HepG2 (cell line): ENCODE results near the gene ECSIT. TPM values are rescaled to one million over a fixed set of nuclear protein-coding genes. Genes with fewer than 3 reads are reported as not detected.

ENCODE experiments used
- HNRNPH1 ChIP-seq: fragments of 200-400 bp; formaldehyde crosslinking; optimal IDR thresholded peaks from 2 replicates; pipeline ENCODE3; 2017; ENCODE audit warnings: mild to moderate bottlenecking, low read depth, low read length
- KAT2B ChIP-seq: fragments of 150-350 bp; IDR thresholded peaks from 2 replicates; pipeline ENCODE4 v1.6.1; 2014; ENCODE audit warnings: low read depth, low read length, borderline replicate concordance
- TBX3 ChIP-seq: fragments of 450-650 bp; IDR thresholded peaks from 2 replicates; pipeline ENCODE4 v1.6.1; 2017; ENCODE audit warnings: antibody characterized with exemption, mild to moderate bottlenecking, inconsistent platforms, borderline replicate concordance
- ZNF260 ChIP-seq: sonication (generic); formaldehyde crosslinking; IDR thresholded peaks from 2 replicates; pipeline ENCODE4 v1.4.0; 2020; ENCODE audit warnings: missing genetic modification reagents, low read depth, mild to moderate bottlenecking, borderline replicate concordance
- ZNF33B ChIP-seq: sonication (generic); formaldehyde crosslinking; IDR thresholded peaks from 2 replicates; pipeline ENCODE4 v1.5.1; 2020; ENCODE audit warnings: mild to moderate bottlenecking, missing genetic modification reagents
- ZNF441 ChIP-seq: sonication (generic); formaldehyde crosslinking; IDR thresholded peaks from 2 replicates; pipeline ENCODE4 v1.7.0; 2021; ENCODE audit warnings: missing genetic modification reagents, borderline replicate concordance
- polyA plus RNA-seq, 8 experiments: library from polyadenylated mRNA; depleted of rRNA in 3 of 8; stranded (reverse) in 7 of 8; unstranded in 1 of 8; fragments of >200 nt; fragmentation: Illumina TruSeq in 4 of 8; extraction: Trizol in 4 of 8; gene quantifications; 2 replicates each; pipeline versions ENCODE4 v1.2.1 to v1.2.3, GENCODE V29; 2011 to 2016; ENCODE audit warnings: low read depth in 4 of 8, missing spikeins in 1 of 8, mixed read lengths in 1 of 8; ENCODE audit not compliant: insufficient read depth in 1 of 8
- total RNA-seq, 5 experiments: library from RNA; depleted of rRNA; stranded (reverse); fragments of >200 nt; fragmentation: Illumina TruSeq; extraction: Trizol; gene quantifications; 2 replicates each; pipeline ENCODE4 v1.2.3, GENCODE V29; 2016; ENCODE audit warnings: low read depth in 1 of 5
- TF ChIP-seq, protein P1 (sequence below): sonication (generic); formaldehyde crosslinking; IDR thresholded peaks from 2 replicates; pipeline ENCODE4 v1.4.0; 2020; ENCODE audit warnings: missing genetic modification reagents
- TF ChIP-seq, protein P2 (sequence below): sonication (generic); formaldehyde crosslinking; IDR thresholded peaks from 2 replicates; pipeline ENCODE4 v1.8.1; 2023; ENCODE audit warnings: mild to moderate bottlenecking, missing genetic modification reagents
- TF ChIP-seq, protein P3 (sequence below): IDR thresholded peaks from 2 replicates; pipeline ENCODE4 v1.6.1; 2016; ENCODE audit warnings: low read depth, missing genetic modification reagents, missing compliant biosample characterization
- TF ChIP-seq, protein P4 (sequence below): sonication (generic); formaldehyde crosslinking; IDR thresholded peaks from 2 replicates; pipeline ENCODE4 v1.5.1; 2020; ENCODE audit warnings: mild to moderate bottlenecking, missing genetic modification reagents, moderate library complexity
- TF ChIP-seq, protein P5 (sequence below): sonication (generic); formaldehyde crosslinking; IDR thresholded peaks from 2 replicates; pipeline ENCODE4 v1.4.0; 2020; ENCODE audit warnings: missing genetic modification reagents, borderline replicate concordance

The ECSIT gene
- total and polyA plus RNA-seq, 2 of the 13 experiments (the other 11 are each of a cell fraction or from before 2014, with no cell fraction given) = 36.4 to 62.3 TPM

DNA sequence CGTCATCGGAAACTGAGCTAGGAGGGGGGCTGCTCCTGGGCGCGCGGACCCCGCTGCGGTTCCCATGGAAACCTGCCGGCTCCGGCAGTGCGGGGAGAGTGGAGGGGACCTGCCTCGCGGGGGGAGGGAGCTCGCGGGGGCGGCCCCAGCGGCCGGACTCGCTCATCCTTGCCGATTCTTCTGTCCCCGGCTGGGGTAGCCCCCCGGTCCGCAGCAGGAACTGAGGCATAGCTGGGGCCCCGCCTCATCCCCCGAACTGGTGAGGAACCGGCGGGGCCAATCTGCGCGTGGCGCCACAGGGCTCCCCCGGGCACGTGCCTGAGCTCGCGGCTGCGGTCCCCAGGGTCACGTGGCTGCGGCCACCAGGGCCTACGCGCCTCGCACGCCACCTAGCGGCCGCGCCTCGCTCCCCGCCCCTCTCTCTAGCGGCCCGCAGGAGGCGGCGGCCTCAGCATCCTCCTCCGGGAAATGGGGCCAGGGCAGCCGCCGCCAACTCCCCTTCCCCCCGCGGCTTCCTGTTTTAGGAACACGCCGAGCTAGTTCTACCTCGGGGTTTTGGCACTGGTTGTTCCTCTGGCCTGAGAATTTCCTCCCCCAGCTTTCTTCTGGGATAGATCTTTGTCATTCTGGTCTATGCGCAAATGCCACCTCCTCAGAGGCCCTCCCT is 46.4 kb downstream of the ECSIT start (continued):
- TF ChIP-seq, protein P1, sequence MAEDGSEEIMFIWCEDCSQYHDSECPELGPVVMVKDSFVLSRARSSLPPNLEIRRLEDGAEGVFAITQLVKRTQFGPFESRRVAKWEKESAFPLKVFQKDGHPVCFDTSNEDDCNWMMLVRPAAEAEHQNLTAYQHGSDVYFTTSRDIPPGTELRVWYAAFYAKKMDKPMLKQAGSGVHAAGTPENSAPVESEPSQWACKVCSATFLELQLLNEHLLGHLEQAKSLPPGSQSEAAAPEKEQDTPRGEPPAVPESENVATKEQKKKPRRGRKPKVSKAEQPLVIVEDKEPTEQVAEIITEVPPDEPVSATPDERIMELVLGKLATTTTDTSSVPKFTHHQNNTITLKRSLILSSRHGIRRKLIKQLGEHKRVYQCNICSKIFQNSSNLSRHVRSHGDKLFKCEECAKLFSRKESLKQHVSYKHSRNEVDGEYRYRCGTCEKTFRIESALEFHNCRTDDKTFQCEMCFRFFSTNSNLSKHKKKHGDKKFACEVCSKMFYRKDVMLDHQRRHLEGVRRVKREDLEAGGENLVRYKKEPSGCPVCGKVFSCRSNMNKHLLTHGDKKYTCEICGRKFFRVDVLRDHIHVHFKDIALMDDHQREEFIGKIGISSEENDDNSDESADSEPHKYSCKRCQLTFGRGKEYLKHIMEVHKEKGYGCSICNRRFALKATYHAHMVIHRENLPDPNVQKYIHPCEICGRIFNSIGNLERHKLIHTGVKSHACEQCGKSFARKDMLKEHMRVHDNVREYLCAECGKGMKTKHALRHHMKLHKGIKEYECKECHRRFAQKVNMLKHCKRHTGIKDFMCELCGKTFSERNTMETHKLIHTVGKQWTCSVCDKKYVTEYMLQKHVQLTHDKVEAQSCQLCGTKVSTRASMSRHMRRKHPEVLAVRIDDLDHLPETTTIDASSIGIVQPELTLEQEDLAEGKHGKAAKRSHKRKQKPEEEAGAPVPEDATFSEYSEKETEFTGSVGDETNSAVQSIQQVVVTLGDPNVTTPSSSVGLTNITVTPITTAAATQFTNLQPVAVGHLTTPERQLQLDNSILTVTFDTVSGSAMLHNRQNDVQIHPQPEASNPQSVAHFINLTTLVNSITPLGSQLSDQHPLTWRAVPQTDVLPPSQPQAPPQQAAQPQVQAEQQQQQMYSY (CRISPR knock-in tag) = peak; percentile 64
- TF ChIP-seq, protein P2, sequence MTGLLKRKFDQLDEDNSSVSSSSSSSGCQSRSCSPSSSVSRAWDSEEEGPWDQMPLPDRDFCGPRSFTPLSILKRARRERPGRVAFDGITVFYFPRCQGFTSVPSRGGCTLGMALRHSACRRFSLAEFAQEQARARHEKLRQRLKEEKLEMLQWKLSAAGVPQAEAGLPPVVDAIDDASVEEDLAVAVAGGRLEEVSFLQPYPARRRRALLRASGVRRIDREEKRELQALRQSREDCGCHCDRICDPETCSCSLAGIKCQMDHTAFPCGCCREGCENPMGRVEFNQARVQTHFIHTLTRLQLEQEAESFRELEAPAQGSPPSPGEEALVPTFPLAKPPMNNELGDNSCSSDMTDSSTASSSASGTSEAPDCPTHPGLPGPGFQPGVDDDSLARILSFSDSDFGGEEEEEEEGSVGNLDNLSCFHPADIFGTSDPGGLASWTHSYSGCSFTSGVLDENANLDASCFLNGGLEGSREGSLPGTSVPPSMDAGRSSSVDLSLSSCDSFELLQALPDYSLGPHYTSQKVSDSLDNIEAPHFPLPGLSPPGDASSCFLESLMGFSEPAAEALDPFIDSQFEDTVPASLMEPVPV (CRISPR knock-in tag) = peak; percentile 95
- TF ChIP-seq ZNF441 (CRISPR knock-in tag) (no peak), ZNF33B (CRISPR knock-in tag) (no peak), TBX3 (no peak), ZNF260 (CRISPR knock-in tag) (no peak), HNRNPH1 (no peak), KAT2B (no peak)
- TF ChIP-seq, protein P3, sequence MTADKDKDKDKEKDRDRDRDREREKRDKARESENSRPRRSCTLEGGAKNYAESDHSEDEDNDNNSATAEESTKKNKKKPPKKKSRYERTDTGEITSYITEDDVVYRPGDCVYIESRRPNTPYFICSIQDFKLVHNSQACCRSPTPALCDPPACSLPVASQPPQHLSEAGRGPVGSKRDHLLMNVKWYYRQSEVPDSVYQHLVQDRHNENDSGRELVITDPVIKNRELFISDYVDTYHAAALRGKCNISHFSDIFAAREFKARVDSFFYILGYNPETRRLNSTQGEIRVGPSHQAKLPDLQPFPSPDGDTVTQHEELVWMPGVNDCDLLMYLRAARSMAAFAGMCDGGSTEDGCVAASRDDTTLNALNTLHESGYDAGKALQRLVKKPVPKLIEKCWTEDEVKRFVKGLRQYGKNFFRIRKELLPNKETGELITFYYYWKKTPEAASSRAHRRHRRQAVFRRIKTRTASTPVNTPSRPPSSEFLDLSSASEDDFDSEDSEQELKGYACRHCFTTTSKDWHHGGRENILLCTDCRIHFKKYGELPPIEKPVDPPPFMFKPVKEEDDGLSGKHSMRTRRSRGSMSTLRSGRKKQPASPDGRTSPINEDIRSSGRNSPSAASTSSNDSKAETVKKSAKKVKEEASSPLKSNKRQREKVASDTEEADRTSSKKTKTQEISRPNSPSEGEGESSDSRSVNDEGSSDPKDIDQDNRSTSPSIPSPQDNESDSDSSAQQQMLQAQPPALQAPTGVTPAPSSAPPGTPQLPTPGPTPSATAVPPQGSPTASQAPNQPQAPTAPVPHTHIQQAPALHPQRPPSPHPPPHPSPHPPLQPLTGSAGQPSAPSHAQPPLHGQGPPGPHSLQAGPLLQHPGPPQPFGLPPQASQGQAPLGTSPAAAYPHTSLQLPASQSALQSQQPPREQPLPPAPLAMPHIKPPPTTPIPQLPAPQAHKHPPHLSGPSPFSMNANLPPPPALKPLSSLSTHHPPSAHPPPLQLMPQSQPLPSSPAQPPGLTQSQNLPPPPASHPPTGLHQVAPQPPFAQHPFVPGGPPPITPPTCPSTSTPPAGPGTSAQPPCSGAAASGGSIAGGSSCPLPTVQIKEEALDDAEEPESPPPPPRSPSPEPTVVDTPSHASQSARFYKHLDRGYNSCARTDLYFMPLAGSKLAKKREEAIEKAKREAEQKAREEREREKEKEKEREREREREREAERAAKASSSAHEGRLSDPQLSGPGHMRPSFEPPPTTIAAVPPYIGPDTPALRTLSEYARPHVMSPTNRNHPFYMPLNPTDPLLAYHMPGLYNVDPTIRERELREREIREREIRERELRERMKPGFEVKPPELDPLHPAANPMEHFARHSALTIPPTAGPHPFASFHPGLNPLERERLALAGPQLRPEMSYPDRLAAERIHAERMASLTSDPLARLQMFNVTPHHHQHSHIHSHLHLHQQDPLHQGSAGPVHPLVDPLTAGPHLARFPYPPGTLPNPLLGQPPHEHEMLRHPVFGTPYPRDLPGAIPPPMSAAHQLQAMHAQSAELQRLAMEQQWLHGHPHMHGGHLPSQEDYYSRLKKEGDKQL (CRISPR knock-in tag) = no peak
- TF ChIP-seq, protein P4, sequence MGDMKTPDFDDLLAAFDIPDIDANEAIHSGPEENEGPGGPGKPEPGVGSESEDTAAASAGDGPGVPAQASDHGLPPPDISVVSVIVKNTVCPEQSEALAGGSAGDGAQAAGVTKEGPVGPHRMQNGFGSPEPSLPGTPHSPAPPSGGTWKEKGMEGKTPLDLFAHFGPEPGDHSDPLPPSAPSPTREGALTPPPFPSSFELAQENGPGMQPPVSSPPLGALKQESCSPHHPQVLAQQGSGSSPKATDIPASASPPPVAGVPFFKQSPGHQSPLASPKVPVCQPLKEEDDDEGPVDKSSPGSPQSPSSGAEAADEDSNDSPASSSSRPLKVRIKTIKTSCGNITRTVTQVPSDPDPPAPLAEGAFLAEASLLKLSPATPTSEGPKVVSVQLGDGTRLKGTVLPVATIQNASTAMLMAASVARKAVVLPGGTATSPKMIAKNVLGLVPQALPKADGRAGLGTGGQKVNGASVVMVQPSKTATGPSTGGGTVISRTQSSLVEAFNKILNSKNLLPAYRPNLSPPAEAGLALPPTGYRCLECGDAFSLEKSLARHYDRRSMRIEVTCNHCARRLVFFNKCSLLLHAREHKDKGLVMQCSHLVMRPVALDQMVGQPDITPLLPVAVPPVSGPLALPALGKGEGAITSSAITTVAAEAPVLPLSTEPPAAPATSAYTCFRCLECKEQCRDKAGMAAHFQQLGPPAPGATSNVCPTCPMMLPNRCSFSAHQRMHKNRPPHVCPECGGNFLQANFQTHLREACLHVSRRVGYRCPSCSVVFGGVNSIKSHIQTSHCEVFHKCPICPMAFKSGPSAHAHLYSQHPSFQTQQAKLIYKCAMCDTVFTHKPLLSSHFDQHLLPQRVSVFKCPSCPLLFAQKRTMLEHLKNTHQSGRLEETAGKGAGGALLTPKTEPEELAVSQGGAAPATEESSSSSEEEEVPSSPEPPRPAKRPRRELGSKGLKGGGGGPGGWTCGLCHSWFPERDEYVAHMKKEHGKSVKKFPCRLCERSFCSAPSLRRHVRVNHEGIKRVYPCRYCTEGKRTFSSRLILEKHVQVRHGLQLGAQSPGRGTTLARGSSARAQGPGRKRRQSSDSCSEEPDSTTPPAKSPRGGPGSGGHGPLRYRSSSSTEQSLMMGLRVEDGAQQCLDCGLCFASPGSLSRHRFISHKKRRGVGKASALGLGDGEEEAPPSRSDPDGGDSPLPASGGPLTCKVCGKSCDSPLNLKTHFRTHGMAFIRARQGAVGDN = peak; percentile 95
- TF ChIP-seq, protein P5, sequence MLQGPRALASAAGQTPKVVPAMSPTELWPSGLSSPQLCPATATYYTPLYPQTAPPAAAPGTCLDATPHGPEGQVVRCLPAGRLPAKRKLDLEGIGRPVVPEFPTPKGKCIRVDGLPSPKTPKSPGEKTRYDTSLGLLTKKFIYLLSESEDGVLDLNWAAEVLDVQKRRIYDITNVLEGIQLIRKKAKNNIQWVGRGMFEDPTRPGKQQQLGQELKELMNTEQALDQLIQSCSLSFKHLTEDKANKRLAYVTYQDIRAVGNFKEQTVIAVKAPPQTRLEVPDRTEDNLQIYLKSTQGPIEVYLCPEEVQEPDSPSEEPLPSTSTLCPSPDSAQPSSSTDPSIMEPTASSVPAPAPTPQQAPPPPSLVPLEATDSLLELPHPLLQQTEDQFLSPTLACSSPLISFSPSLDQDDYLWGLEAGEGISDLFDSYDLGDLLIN (CRISPR knock-in tag) = peak; percentile 94; the same call in 1 of the 2 replicates
